ENCODE measurements around the gene ISL2. TPM values are rescaled to one million over a fixed set of nuclear protein-coding genes. Genes with fewer than 3 reads are reported as not detected.

Gene ISL2
- total and polyA plus RNA-seq, 4 donors, result 0.03 to 0.14 TPM; not detected in 2

DNA sequence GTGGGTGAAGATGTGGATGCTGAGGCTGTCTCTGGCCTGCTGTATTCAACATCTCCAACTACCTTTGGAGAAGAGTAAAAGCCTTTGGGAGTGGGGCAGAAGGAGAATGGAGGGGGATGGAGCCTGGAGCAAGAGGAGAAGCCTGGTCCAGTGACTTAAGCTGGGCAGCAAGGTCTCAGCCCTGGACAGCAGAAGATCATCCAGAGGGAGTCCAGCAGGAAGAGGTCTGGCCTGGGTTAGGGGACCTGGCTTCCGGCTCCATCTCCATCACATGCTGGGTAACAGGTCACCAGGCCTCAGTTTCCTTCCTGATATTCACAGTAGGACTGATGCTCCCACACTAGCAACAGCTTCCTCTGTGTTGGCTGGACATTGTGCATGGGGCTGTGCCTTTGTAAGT lies 3.8 kb upstream of the ISL2 start:
- H3K27me3 ChIP-seq (ENCODE audit: control insufficient read depth in 4 of 4, insufficient read depth in 4 of 4, low read length in 3 of 4), result peaks cover 0 to 19% (median 9%) of the 10 kb centered on the region in 4 donors

DNA sequence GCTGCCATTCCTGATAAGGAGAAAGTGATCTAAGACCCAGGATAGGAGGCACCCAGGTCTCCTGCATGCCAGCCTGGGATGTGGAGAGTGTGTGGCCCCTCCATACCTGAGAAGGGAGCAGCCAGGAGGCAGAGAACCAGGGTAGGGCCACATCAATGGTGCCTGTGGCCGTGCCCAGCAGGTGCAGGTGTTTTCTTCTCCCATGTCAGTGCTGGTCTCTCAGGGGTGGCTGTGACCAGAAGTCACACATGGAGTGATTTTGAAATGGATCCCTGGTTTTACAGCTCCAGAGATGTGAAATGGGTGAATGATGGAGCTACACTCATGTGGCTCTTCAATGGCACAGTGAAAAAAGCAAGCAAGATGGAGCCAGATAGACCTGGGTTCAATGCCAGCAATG lies 3.3 kb upstream of the ISL2 start:
- H3K4me3 ChIP-seq (ENCODE audit: low read depth in 1 of 3, low read length in 3 of 3), result no peak overlapping the region
- peaks cover 0 to 14% (median 0%) of the 10 kb centered on the region in 4 donors for H3K9me3 ChIP-seq (ENCODE audit: control insufficient read depth in 4 of 4, low read length in 3 of 4)
- H3K36me3 ChIP-seq (ENCODE audit: control insufficient read depth in 4 of 4, insufficient read depth in 3 of 4, low read depth in 1 of 4, low read length in 3 of 4), result no peaks in the 10 kb centered on the region
- DNase-seq (ENCODE audit: low spot score), result no peak
- H3K27me3 ChIP-seq (ENCODE audit: control insufficient read depth in 4 of 4, insufficient read depth in 4 of 4, low read length in 3 of 4), result peaks cover 0 to 20% (median 10%) of the 10 kb centered on the region in 4 donors
- no peak overlapping the region for H3K27ac ChIP-seq (ENCODE audit: low read depth in 1 of 2, low read length in 2 of 2)
- H3K4me1 ChIP-seq (ENCODE audit: control insufficient read depth in 4 of 4, insufficient read depth in 4 of 4, low read length in 3 of 4), result peaks cover 0 to 21% (median 11%) of the 10 kb centered on the region in 4 donors
- H3K9ac ChIP-seq (ENCODE audit: low read depth in 1 of 2, low read length in 2 of 2), result no peak overlapping the region
- TF ChIP-seq JUND (IDR thresholded peaks at IDR 0.05), result no peak
- TF ChIP-seq SP1 (IDR thresholded peaks at IDR 0.05), result no peak
- TF ChIP-seq RXRA (IDR thresholded peaks at IDR 0.05), result no peak
- TF ChIP-seq, protein P1, sequence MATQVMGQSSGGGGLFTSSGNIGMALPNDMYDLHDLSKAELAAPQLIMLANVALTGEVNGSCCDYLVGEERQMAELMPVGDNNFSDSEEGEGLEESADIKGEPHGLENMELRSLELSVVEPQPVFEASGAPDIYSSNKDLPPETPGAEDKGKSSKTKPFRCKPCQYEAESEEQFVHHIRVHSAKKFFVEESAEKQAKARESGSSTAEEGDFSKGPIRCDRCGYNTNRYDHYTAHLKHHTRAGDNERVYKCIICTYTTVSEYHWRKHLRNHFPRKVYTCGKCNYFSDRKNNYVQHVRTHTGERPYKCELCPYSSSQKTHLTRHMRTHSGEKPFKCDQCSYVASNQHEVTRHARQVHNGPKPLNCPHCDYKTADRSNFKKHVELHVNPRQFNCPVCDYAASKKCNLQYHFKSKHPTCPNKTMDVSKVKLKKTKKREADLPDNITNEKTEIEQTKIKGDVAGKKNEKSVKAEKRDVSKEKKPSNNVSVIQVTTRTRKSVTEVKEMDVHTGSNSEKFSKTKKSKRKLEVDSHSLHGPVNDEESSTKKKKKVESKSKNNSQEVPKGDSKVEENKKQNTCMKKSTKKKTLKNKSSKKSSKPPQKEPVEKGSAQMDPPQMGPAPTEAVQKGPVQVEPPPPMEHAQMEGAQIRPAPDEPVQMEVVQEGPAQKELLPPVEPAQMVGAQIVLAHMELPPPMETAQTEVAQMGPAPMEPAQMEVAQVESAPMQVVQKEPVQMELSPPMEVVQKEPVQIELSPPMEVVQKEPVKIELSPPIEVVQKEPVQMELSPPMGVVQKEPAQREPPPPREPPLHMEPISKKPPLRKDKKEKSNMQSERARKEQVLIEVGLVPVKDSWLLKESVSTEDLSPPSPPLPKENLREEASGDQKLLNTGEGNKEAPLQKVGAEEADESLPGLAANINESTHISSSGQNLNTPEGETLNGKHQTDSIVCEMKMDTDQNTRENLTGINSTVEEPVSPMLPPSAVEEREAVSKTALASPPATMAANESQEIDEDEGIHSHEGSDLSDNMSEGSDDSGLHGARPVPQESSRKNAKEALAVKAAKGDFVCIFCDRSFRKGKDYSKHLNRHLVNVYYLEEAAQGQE (IDR thresholded peaks at IDR 0.05), result no peak
- no peak for TF ChIP-seq TAF1 (conservative IDR thresholded peaks at IDR 0.05)
- TF ChIP-seq YY1 (IDR thresholded peaks at IDR 0.05), result no peak
- 97% methylated on average over 1 of the region's 1 CpG for WGBS

More for the DNA sequence above, 3.8 kb upstream of the ISL2 start:
- 92% methylated on average over 1 of the region's 1 CpG for WGBS
- Histone ChIP-seq H3K4me1 (ENCODE audit: control insufficient read depth in 4 of 4, insufficient read depth in 4 of 4, low read length in 3 of 4) (peaks cover 0 to 18% (median 8%) of the 10 kb centered on the region in 4 donors), H3K36me3 (ENCODE audit: control insufficient read depth in 4 of 4, insufficient read depth in 3 of 4, low read depth in 1 of 4, low read length in 3 of 4) (no peaks in the 10 kb centered on the region), H3K9ac (ENCODE audit: low read depth in 1 of 2, low read length in 2 of 2) (no peak overlapping the region), H3K4me3 (ENCODE audit: low read depth in 1 of 3, low read length in 3 of 3) (no peak overlapping the region), H3K27ac (ENCODE audit: low read depth in 1 of 2, low read length in 2 of 2) (no peak overlapping the region), H3K9me3 (ENCODE audit: control insufficient read depth in 4 of 4, low read length in 3 of 4) (peaks cover 0 to 9% (median 0%) of the 10 kb centered on the region in 4 donors)
- no peak for TF ChIP-seq NR2F2 (IDR thresholded peaks at IDR 0.05)
- TF ChIP-seq FOXA1 (IDR thresholded peaks at IDR 0.05), result no peak
- TF ChIP-seq, protein P2, sequence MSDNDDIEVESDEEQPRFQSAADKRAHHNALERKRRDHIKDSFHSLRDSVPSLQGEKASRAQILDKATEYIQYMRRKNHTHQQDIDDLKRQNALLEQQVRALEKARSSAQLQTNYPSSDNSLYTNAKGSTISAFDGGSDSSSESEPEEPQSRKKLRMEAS (IDR thresholded peaks at IDR 0.05), result no peak
- no peak for TF ChIP-seq RAD21 (IDR thresholded peaks at IDR 0.05)
- TF ChIP-seq, protein P3, sequence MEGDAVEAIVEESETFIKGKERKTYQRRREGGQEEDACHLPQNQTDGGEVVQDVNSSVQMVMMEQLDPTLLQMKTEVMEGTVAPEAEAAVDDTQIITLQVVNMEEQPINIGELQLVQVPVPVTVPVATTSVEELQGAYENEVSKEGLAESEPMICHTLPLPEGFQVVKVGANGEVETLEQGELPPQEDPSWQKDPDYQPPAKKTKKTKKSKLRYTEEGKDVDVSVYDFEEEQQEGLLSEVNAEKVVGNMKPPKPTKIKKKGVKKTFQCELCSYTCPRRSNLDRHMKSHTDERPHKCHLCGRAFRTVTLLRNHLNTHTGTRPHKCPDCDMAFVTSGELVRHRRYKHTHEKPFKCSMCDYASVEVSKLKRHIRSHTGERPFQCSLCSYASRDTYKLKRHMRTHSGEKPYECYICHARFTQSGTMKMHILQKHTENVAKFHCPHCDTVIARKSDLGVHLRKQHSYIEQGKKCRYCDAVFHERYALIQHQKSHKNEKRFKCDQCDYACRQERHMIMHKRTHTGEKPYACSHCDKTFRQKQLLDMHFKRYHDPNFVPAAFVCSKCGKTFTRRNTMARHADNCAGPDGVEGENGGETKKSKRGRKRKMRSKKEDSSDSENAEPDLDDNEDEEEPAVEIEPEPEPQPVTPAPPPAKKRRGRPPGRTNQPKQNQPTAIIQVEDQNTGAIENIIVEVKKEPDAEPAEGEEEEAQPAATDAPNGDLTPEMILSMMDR (IDR thresholded peaks at IDR 0.05; ENCODE audit: low read depth, low read length, missing input control), result no peak
- TF ChIP-seq JUND (IDR thresholded peaks at IDR 0.05), result no peak
- TF ChIP-seq FOXA2 (IDR thresholded peaks at IDR 0.05), result no peak
- TF ChIP-seq, protein P1 (IDR thresholded peaks at IDR 0.05), result no peak
- no peak for TF ChIP-seq YY1 (IDR thresholded peaks at IDR 0.05)
- no peak for TF ChIP-seq HNF4A (conservative IDR thresholded peaks at IDR 0.05)
- TF ChIP-seq, protein P4, sequence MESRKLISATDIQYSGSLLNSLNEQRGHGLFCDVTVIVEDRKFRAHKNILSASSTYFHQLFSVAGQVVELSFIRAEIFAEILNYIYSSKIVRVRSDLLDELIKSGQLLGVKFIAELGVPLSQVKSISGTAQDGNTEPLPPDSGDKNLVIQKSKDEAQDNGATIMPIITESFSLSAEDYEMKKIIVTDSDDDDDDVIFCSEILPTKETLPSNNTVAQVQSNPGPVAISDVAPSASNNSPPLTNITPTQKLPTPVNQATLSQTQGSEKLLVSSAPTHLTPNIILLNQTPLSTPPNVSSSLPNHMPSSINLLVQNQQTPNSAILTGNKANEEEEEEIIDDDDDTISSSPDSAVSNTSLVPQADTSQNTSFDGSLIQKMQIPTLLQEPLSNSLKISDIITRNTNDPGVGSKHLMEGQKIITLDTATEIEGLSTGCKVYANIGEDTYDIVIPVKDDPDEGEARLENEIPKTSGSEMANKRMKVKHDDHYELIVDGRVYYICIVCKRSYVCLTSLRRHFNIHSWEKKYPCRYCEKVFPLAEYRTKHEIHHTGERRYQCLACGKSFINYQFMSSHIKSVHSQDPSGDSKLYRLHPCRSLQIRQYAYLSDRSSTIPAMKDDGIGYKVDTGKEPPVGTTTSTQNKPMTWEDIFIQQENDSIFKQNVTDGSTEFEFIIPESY (IDR thresholded peaks at IDR 0.05), result no peak
- no peak for DNase-seq (ENCODE audit: low spot score)
